Omental fat pad (tissue), 4 donors: ENCODE data around the gene SCP2. TPM values are rescaled to one million over a fixed set of nuclear protein-coding genes. Genes with fewer than 3 reads are reported as not detected.
"Not testable (repeated sequence)": the region's sequence is repeated elsewhere in the genome, so short reads cannot be mapped to it uniquely, and the experiment has no call there.

Source experiments
- ATAC-seq: fragments of 150-250 bp; one replicate; pipeline ENCODE4 v1.9.1; 2016; ENCODE audit warnings: mild to moderate bottlenecking, moderate library complexity; ENCODE audit not compliant: low FRiP score
- DNase-seq: peaks from one replicate; pipeline ENCODE4 v3.0.0-alpha.2; 2019; ENCODE audit warnings: low spot score
- CTCF ChIP-seq, 3 donors: fragments of 450-650 bp; IDR thresholded peaks; one replicate each; pipeline ENCODE4 v1.5.1; 2016 to 2017; ENCODE audit warnings: antibody characterized with exemption in 3 of 3, mild to moderate bottlenecking in 3 of 3, moderate library complexity in 2 of 3
- total RNA-seq, 4 donors: library from RNA; depleted of rRNA; stranded (reverse); fragments of >200 nt; gene quantifications; one replicate each; pipeline ENCODE4 v1.1.0, GENCODE V29; 2016

The SCP2 gene
- total RNA-seq, 4 donors from 2014 or later = 92.7 to 174 (median 126) TPM

GRCh38 chr1:52943876-52944416 is 16.9 kb downstream of the SCP2 start:
- no peak for DNase-seq
- no peak for ATAC-seq
- no peak for TF ChIP-seq CTCF (IDR thresholded peaks at IDR 0.05)

- DNase-seq (no peak), ATAC-seq (no peak)
- no peak for TF ChIP-seq CTCF (IDR thresholded peaks at IDR 0.05)
Observed at GRCh38 chr1:52944566-52944965, 17.5 kb downstream of the SCP2 start.

GRCh38 chr1:52947490-52947889 is 20.4 kb downstream of the SCP2 start:
- DNase-seq (no peak), ATAC-seq (no peak)
- TF ChIP-seq CTCF (IDR thresholded peaks at IDR 0.05) = no peak

- DNase-seq, ATAC-seq: not testable (repeated sequence)
Observed at GRCh38 chr1:52949602-52950001, 22.5 kb downstream of the SCP2 start.

- DNase-seq = no peak
- no peak for TF ChIP-seq CTCF (IDR thresholded peaks at IDR 0.05)
- ATAC-seq = no peak
Observed at GRCh38 chr1:52952112-52952511, 25.0 kb downstream of the SCP2 start.

GRCh38 chr1:52955129-52955970 is 28.3 kb downstream of the SCP2 start:
- DNase-seq = no peak
- TF ChIP-seq CTCF (IDR thresholded peaks at IDR 0.05) = no peak
- no peak for ATAC-seq

GRCh38 chr1:52963101-52963500 is 36.0 kb downstream of the SCP2 start:
- ATAC-seq (no peak), DNase-seq (no peak)
- no peak for TF ChIP-seq CTCF (IDR thresholded peaks at IDR 0.05)
